Naive thymus-derived CD4-positive, alpha-beta T cell (primary cell): Measurements from ENCODE around the gene KCTD2. TPM values are rescaled to one million over a fixed set of nuclear protein-coding genes. Genes with fewer than 3 reads are reported as not detected.
A peak's percentile ranks its signal among the peaks of the same experiment; 100 is the strongest.

Source experiments
- ATAC-seq: fragments of 150-1000 bp; cut with Tn5 transposase; 2 replicates; pipeline ENCODE4 v1.10.0; 2021; ENCODE audit warnings: mild to moderate bottlenecking, moderate library complexity
- CTCF ChIA-PET: fragments of 350-600 bp; sonication (Branson Sonifier 250); formaldehyde crosslinking; loops from one replicate; lab custom pipeline; 2021; ENCODE audit warnings: antibody characterized with exemption; lab: Charles Lee
- POLR2A ChIA-PET: fragments of 350-600 bp; sonication (Branson Sonifier 250); formaldehyde crosslinking; loops from one replicate; lab custom pipeline; 2021; ENCODE audit warnings: antibody characterized with exemption, inconsistent platforms; lab: Charles Lee
- DNase-seq, 9 donors: peaks; one replicate each; pipeline versions ENCODE4 v3.0.0 to v3.0.0-alpha.2; 2020 to 2022; ENCODE audit warnings: mixed read lengths in 1 of 9
- H3K27ac ChIP-seq: one replicate; pipeline ENCODE4 v1.7.0; 2013; ENCODE audit warnings: mild to moderate bottlenecking, low read depth, low read length, moderate library complexity
- H3K27me3 ChIP-seq, 2 donors: one replicate each; pipeline ENCODE4 v1.7.0; 2013; ENCODE audit warnings: low read length in 2 of 2, mild to moderate bottlenecking in 2 of 2, moderate library complexity in 2 of 2; ENCODE audit not compliant: control insufficient read depth in 2 of 2, insufficient read depth in 2 of 2
- H3K36me3 ChIP-seq, 3 experiments: 1 replicate in 2 of 3; 2 replicates in 1 of 3; pipeline ENCODE4 v1.7.0; 2013; ENCODE audit warnings: low read length in 3 of 3, mild to moderate bottlenecking in 3 of 3, moderate library complexity in 1 of 3; ENCODE audit not compliant: insufficient read depth in 3 of 3, control insufficient read depth in 2 of 3
- H3K4me1 ChIP-seq, 2 donors: one replicate each; pipeline ENCODE4 v1.7.0; 2013; ENCODE audit warnings: low read length in 2 of 2, mild to moderate bottlenecking in 2 of 2, moderate library complexity in 1 of 2; ENCODE audit not compliant: control insufficient read depth in 2 of 2, insufficient read depth in 2 of 2
- H3K4me3 ChIP-seq: 2 replicates; pipeline ENCODE4 v1.7.0; 2013; ENCODE audit warnings: mild to moderate bottlenecking, low read length
- H3K9me3 ChIP-seq, 3 experiments: 1 replicate in 2 of 3; 2 replicates in 1 of 3; pipeline ENCODE4 v1.7.0; 2013; ENCODE audit warnings: low read length in 3 of 3; ENCODE audit not compliant: control insufficient read depth in 2 of 3
- H3K27ac Mint-ChIP-seq, 9 donors: one replicate each; pipeline ENCODE4 v1.8.0; 2020 to 2022; ENCODE audit warnings: mixed read lengths in 9 of 9, mild to moderate bottlenecking in 8 of 9, moderate library complexity in 5 of 9, inconsistent platforms in 2 of 9
- H3K27me3 Mint-ChIP-seq, 5 donors: one replicate each; pipeline ENCODE4 v1.8.0; 2021 to 2022; ENCODE audit warnings: mixed read lengths in 5 of 5, mild to moderate bottlenecking in 1 of 5
- H3K36me3 Mint-ChIP-seq, 5 donors: one replicate each; pipeline ENCODE4 v1.8.0; 2020 to 2022; ENCODE audit warnings: mixed read lengths in 5 of 5, mild to moderate bottlenecking in 3 of 5, inconsistent platforms in 1 of 5
- H3K4me1 Mint-ChIP-seq, 7 donors: one replicate each; pipeline ENCODE4 v1.8.0; 2020 to 2022; ENCODE audit warnings: mixed read lengths in 7 of 7, mild to moderate bottlenecking in 3 of 7, inconsistent platforms in 1 of 7
- H3K4me3 Mint-ChIP-seq, 10 donors: one replicate each; pipeline ENCODE4 v1.8.0; 2020 to 2022; ENCODE audit warnings: mild to moderate bottlenecking in 10 of 10, mixed read lengths in 10 of 10, moderate library complexity in 6 of 10, inconsistent platforms in 2 of 10
- H3K9me3 Mint-ChIP-seq, 11 donors: one replicate each; pipeline ENCODE4 v1.8.0; 2020 to 2022; ENCODE audit warnings: mixed read lengths in 11 of 11, mild to moderate bottlenecking in 4 of 11, inconsistent platforms in 1 of 11, moderate library complexity in 1 of 11
- intact Hi-C, 2 donors: fragments of 100-400 bp; cut with micrococcal nuclease; formaldehyde crosslinking; loops; one replicate each; pipeline ENCODE4 v1.15.1; 2023
- polyA plus RNA-seq, 2 donors: library from polyadenylated mRNA; unstranded; fragments of 300-500 nt; fragmentation: Illumina TruSeq; gene quantifications; one replicate each; pipeline ENCODE4 v1.2.3, GENCODE V29; 2021
- total RNA-seq, 6 experiments: library from RNA in 5 of 6; stranded (reverse) in 5 of 6; gene quantifications; 1 replicate in 5 of 6; 2 replicates in 1 of 6; pipeline ENCODE4 v1.2.3 and lab custom pipeline; 2021 to 2026

The KCTD2 gene
- total and polyA plus RNA-seq, 7 experiments from 2014 or later: 4.8 to 35.7 (median 20.1) TPM

GRCh38 chr17:75113798-75114551 is 67.0 kb downstream of the KCTD2 start:
- intact Hi-C loops: loop anchor here (1.0 to 5.0 kb wide), 13 partner anchors 10 to 298 kb away; partner anchors contain the start of genes JPT1 (in 2 of the 2), NT5C (in 2 of the 2) and MIF4GD (in 1 of the 2)
- ATAC-seq (peak; percentile 85), DNase-seq (peak; percentile 69 to 94 (median 87))
- H3K4me1 ChIP-seq: peaks cover 19 to 20% of the 10 kb centered on the region in 2 donors
- POLR2A ChIA-PET: interaction anchor here (0.6 to 3.0 kb wide), 32 partner anchors 10 to 157 kb away, joined by 3 to 16 read pairs (median 5); partner anchors contain the start of genes GGA3, JPT1, MIF4GD and MRPL58
- H3K4me3 ChIP-seq: peak overlapping the region; percentile 75
- Mint-ChIP-seq H3K36me3 (peaks cover 5 to 22% (median 12%) of the 10 kb centered on the region in 5 donors), H3K4me3 (peak overlapping the region; percentile 82 to 96 (median 89)), H3K27me3 (no peaks in the 10 kb centered on the region), H3K4me1 (peaks cover 27 to 46% (median 37%) of the 10 kb centered on the region in 7 donors), H3K9me3 (no peaks in the 10 kb centered on the region), H3K27ac (peak overlapping the region; percentile 81 to 96 (median 91))
- H3K36me3 ChIP-seq: peaks cover 0 to 13% (median 0%) of the 10 kb centered on the region in 3 experiments
- H3K9me3 ChIP-seq: no peaks in the 10 kb centered on the region
- H3K27me3 ChIP-seq: no peaks in the 10 kb centered on the region
- peak overlapping the region; percentile 71 for H3K27ac ChIP-seq
- CTCF ChIA-PET: interaction anchor here (0.7 to 9.3 kb wide), 42 partner anchors 8 to 424 kb away, joined by 3 to 136 read pairs (median 4); partner anchors contain the start of genes CDR2L, MIF4GD, MRPL58 and NT5C

DNA sequence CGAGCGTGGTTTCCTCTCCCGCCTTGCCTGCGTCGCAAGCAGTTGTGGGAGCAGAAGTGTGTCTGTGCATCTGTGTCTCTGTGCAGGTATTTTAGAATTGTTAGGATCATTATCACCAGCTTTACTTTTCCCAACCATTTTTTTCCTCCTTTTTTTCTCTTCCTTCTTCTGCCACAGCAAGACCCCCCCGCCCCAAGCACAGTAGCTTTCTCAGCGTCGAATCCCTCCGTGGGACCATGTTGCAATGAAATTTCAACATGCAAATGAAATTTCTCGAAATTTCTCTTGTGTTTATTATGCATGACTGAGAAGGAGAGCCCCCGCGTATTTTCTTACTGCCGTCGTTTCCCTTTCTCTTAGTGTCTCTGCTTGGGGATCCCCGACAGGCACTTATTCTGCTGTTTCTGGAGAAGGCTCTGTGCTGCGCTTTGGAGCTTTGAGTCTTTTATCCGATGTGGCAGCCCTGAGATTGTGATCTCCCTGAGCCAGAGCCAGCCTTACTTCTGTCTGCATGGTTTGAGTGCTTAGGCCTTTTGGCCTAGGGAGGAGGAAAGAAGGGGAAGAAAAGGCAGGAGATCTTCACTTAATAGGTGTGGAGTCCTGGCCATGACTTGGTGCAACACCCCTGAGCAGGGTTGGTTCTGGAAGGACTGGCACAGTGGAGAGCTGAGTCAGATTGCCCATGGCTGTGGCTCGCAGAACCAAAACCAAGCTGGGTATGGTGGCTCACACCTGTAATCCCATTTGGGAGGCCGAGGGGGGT is 67.7 kb downstream of the KCTD2 start:
- CTCF ChIA-PET: interaction anchor here (0.6 to 9.3 kb wide), 43 partner anchors 9 to 423 kb away, joined by 3 to 136 read pairs (median 4); partner anchors contain the start of genes CDR2L, MIF4GD, MRPL58 and NT5C
- Mint-ChIP-seq H3K9me3 (no peaks in the 10 kb centered on the region), H3K4me3 (peak overlapping the region; percentile 82 to 96 (median 89)), H3K36me3 (peaks cover 5 to 24% (median 12%) of the 10 kb centered on the region in 5 donors), H3K4me1 (peaks cover 27 to 47% (median 37%) of the 10 kb centered on the region in 7 donors), H3K27ac (peak overlapping the region; percentile 81 to 96 (median 91)), H3K27me3 (no peaks in the 10 kb centered on the region)
- ATAC-seq (no peak), DNase-seq (no peak)
- no peaks in the 10 kb centered on the region for H3K27me3 ChIP-seq
- intact Hi-C loops: loop anchor here (1.0 to 5.0 kb wide), 13 partner anchors 10 to 298 kb away; partner anchors contain the start of genes JPT1 (in 2 of the 2), NT5C (in 2 of the 2) and MIF4GD (in 1 of the 2)
- peak overlapping the region; percentile 75 for H3K4me3 ChIP-seq
- POLR2A ChIA-PET: interaction anchor here (0.6 to 3.0 kb wide), 31 partner anchors 9 to 157 kb away, joined by 3 to 16 read pairs (median 5); partner anchors contain the start of genes GGA3, JPT1, MIF4GD and MRPL58
- H3K9me3 ChIP-seq: no peaks in the 10 kb centered on the region
- peak overlapping the region; percentile 71 for H3K27ac ChIP-seq
- H3K4me1 ChIP-seq: peaks cover 16 to 19% of the 10 kb centered on the region in 2 donors
- H3K36me3 ChIP-seq: peaks cover 0 to 13% (median 0%) of the 10 kb centered on the region in 3 experiments

Other genes with a start within 250 kb of the KCTD2 start
- gene GRIN2C, start 187.3 kb upstream of the KCTD2 start, total RNA-seq: under 1 TPM in 2 of 5 experiments, not detected in 3; 0.12 to 0.15 TPM
- not detected for gene GRIN2C, start 187.3 kb upstream of the KCTD2 start, polyA plus RNA-seq
- 10 to 100 TPM in 3 of 5 experiments, 1 to 10 TPM in 2; 4.7 to 39.5 (median 11.7) TPM for gene FDXR, start 174.2 kb upstream of the KCTD2 start, total RNA-seq
- 1 to 10 TPM; 5.4 to 6.4 TPM for gene FDXR, start 174.2 kb upstream of the KCTD2 start, polyA plus RNA-seq
- gene FADS6, start 153.6 kb upstream of the KCTD2 start, total RNA-seq: not detected
- under 1 TPM in 1 of 2 donors, not detected in 1; 0.14 TPM for gene FADS6, start 153.6 kb upstream of the KCTD2 start, polyA plus RNA-seq
- not detected for gene USH1G, start 124.0 kb upstream of the KCTD2 start, total RNA-seq
- not detected for gene USH1G, start 124.0 kb upstream of the KCTD2 start, polyA plus RNA-seq
- gene OTOP2, start 123.0 kb upstream of the KCTD2 start, total RNA-seq: not detected
- gene OTOP2, start 123.0 kb upstream of the KCTD2 start, polyA plus RNA-seq: not detected
- gene OTOP3, start 111.3 kb upstream of the KCTD2 start, total RNA-seq: not detected
- not detected for gene OTOP3, start 111.3 kb upstream of the KCTD2 start, polyA plus RNA-seq
- gene HID1, start 74.5 kb upstream of the KCTD2 start, total RNA-seq: 10 to 100 TPM in 4 of 5 experiments, under 1 TPM in 1; 0.60 to 25.2 (median 14.8) TPM
- 1 to 10 TPM; 4.8 to 7.0 TPM for gene HID1, start 74.5 kb upstream of the KCTD2 start, polyA plus RNA-seq
- under 1 TPM in 3 of 5 experiments, not detected in 2; 0.08 to 0.17 (median 0.16) TPM for gene CDR2L, start 59.6 kb upstream of the KCTD2 start, total RNA-seq
- gene CDR2L, start 59.6 kb upstream of the KCTD2 start, polyA plus RNA-seq: not detected
- gene MRPL58, start 34.6 kb upstream of the KCTD2 start, total RNA-seq: 10 to 100 TPM; 11.7 to 46.1 (median 23.0) TPM
- 10 to 100 TPM; 55.3 to 71.4 TPM for gene MRPL58, start 34.6 kb upstream of the KCTD2 start, polyA plus RNA-seq
- 100 to 1,000 TPM; 113 to 195 (median 161) TPM for gene ATP5PD, start 256 bp upstream of the KCTD2 start, total RNA-seq
- 100 to 1,000 TPM; 362 to 478 TPM for gene ATP5PD, start 256 bp upstream of the KCTD2 start, polyA plus RNA-seq
- gene SLC16A5, start 40.7 kb downstream of the KCTD2 start, total RNA-seq: 10 to 100 TPM in 4 of 5 experiments, 1 to 10 TPM in 1; 9.2 to 26.3 (median 24.5) TPM
- 1 to 10 TPM; 5.9 to 7.6 TPM for gene SLC16A5, start 40.7 kb downstream of the KCTD2 start, polyA plus RNA-seq
- gene ARMC7, start 62.7 kb downstream of the KCTD2 start, total RNA-seq: 10 to 100 TPM in 4 of 5 experiments, 1 to 10 TPM in 1; 5.8 to 18.9 (median 17.8) TPM
- gene ARMC7, start 62.7 kb downstream of the KCTD2 start, polyA plus RNA-seq: 1 to 10 TPM; 1.8 to 4.4 TPM
- gene NT5C, start 84.5 kb downstream of the KCTD2 start, total RNA-seq: 10 to 100 TPM; 23.4 to 54.8 (median 37.5) TPM
- 10 to 100 TPM; 31.1 to 33.1 TPM for gene NT5C, start 84.5 kb downstream of the KCTD2 start, polyA plus RNA-seq
- 100 to 1,000 TPM in 1 of 5 experiments, 10 to 100 TPM in 4; 12.3 to 227 (median 29.3) TPM for gene JPT1, start 107.3 kb downstream of the KCTD2 start, total RNA-seq
- 10 to 100 TPM; 70.0 to 72.3 TPM for gene JPT1, start 107.3 kb downstream of the KCTD2 start, polyA plus RNA-seq
- gene SUMO2, start 135.7 kb downstream of the KCTD2 start, total RNA-seq: 100 to 1,000 TPM; 201 to 494 (median 247) TPM
- gene SUMO2, start 135.7 kb downstream of the KCTD2 start, polyA plus RNA-seq: 100 to 1,000 TPM; 173 to 357 TPM
- gene NUP85, start 158.5 kb downstream of the KCTD2 start, total RNA-seq: 100 to 1,000 TPM in 2 of 5 experiments, 10 to 100 TPM in 3; 96.3 to 143 (median 99.2) TPM
- gene NUP85, start 158.5 kb downstream of the KCTD2 start, polyA plus RNA-seq: 10 to 100 TPM; 21.0 to 57.3 TPM
- gene GGA3, start 214.4 kb downstream of the KCTD2 start, total RNA-seq: 100 to 1,000 TPM in 2 of 5 experiments, 10 to 100 TPM in 3; 79.6 to 128 (median 87.4) TPM
- 10 to 100 TPM; 13.2 to 27.4 TPM for gene GGA3, start 214.4 kb downstream of the KCTD2 start, polyA plus RNA-seq
- gene MRPS7, start 214.7 kb downstream of the KCTD2 start, total RNA-seq: 10 to 100 TPM; 29.2 to 70.1 (median 34.4) TPM
- gene MRPS7, start 214.7 kb downstream of the KCTD2 start, polyA plus RNA-seq: 100 to 1,000 TPM; 129 to 135 TPM
- gene MIF4GD, start 224.0 kb downstream of the KCTD2 start, total RNA-seq: 10 to 100 TPM; 26.9 to 39.4 (median 36.0) TPM
- gene MIF4GD, start 224.0 kb downstream of the KCTD2 start, polyA plus RNA-seq: 10 to 100 TPM; 84.3 to 90.0 TPM
- gene SLC25A19, start 242.2 kb downstream of the KCTD2 start, total RNA-seq: 10 to 100 TPM; 15.6 to 42.5 (median 21.1) TPM
- 10 to 100 TPM; 13.0 to 15.5 TPM for gene SLC25A19, start 242.2 kb downstream of the KCTD2 start, polyA plus RNA-seq